ENCODE measurements around the gene ZNF277.
"Not testable (repeated sequence)": the region's sequence is repeated elsewhere in the genome, so short reads cannot be mapped to it uniquely, and the experiment has no call there.

Gene ZNF277

GRCh38 chr7:112386619-112387018, 180.1 kb downstream of the ZNF277 start:
- Mint-ChIP-seq H3K27me3 (peaks cover 7% of the 10 kb centered on the region), H3K4me1 (peaks cover 15% of the 10 kb centered on the region), H3K36me3 (ENCODE audit: insufficient read depth) (peaks cover 2% of the 10 kb centered on the region), H3K9me3 (no peaks in the 10 kb centered on the region), H3K27ac (ENCODE audit: low read depth) (no peak overlapping the region), H3K4me3 (no peak overlapping the region)
- ATAC-seq (replicated peaks; ENCODE audit: extremely low read depth, poor library complexity, severe bottlenecking) (no peak), DNase-seq (ENCODE audit: low spot score in 2 of 2) (no peak)

- Mint-ChIP-seq H3K9me3 (no peaks in the 10 kb centered on the region), H3K4me1 (peaks cover 17% of the 10 kb centered on the region), H3K4me3 (no peak overlapping the region), H3K27ac (ENCODE audit: low read depth) (no peak overlapping the region), H3K36me3 (ENCODE audit: insufficient read depth) (peaks cover 2% of the 10 kb centered on the region), H3K27me3 (no peaks in the 10 kb centered on the region)
- ATAC-seq (replicated peaks; ENCODE audit: extremely low read depth, poor library complexity, severe bottlenecking) (no peak), DNase-seq (ENCODE audit: low spot score in 2 of 2) (no peak)
These were observed 183.7 kb downstream of the ZNF277 start for GRCh38 chr7:112390167-112390566.

- Mint-ChIP-seq H3K4me3 (peak overlapping the region; percentile 81), H3K4me1 (peaks cover 17% of the 10 kb centered on the region), H3K27ac (ENCODE audit: low read depth) (peak overlapping the region; percentile 79), H3K27me3 (peaks cover 10% of the 10 kb centered on the region)
- DNase-seq (ENCODE audit: low spot score in 2 of 2): peak; percentile 19 to 21
- not testable (repeated sequence) for ATAC-seq (replicated peaks; ENCODE audit: extremely low read depth, poor library complexity, severe bottlenecking); H3K9me3 Mint-ChIP-seq; H3K36me3 Mint-ChIP-seq (ENCODE audit: insufficient read depth)
These were observed 184.8 kb downstream of the ZNF277 start for GRCh38 chr7:112391079-112391821.

GRCh38 chr7:112391841-112392286, 185.4 kb downstream of the ZNF277 start:
- H3K36me3 Mint-ChIP-seq (ENCODE audit: insufficient read depth); H3K9me3 Mint-ChIP-seq: not testable (repeated sequence)
- DNase-seq (ENCODE audit: low spot score in 2 of 2) (peak; percentile 52 to 55), ATAC-seq (replicated peaks; ENCODE audit: extremely low read depth, poor library complexity, severe bottlenecking) (peak; percentile 75)
- Mint-ChIP-seq H3K4me1 (peaks cover 17% of the 10 kb centered on the region), H3K4me3 (peak overlapping the region; percentile 81), H3K27me3 (peaks cover 13% of the 10 kb centered on the region), H3K27ac (ENCODE audit: low read depth) (peak overlapping the region; percentile 96)
